HG03439 (cell line): ENCODE results near the gene NNT.
"Not testable (repeated sequence)": the region's sequence is repeated elsewhere in the genome, so short reads cannot be mapped to it uniquely, and the experiment has no call there.

ENCODE experiments used
- ATAC-seq: cut with Tn5 transposase; IDR thresholded peaks from one replicate; pipeline ENCODE4 v1.9.1; 2021; ENCODE audit warnings: mild to moderate bottlenecking, moderate library complexity; ENCODE audit not compliant: unreplicated experiment

NNT gene

GRCh38 chr5:43661102-43661501, 58.1 kb downstream of the NNT start:
- ATAC-seq: no peak

GRCh38 chr5:43663916-43664315, 60.9 kb downstream of the NNT start:
- no peak for ATAC-seq

GRCh38 chr5:43664501-43665040, 61.6 kb downstream of the NNT start:
- ATAC-seq: no peak

GRCh38 chr5:43665749-43666148, 62.8 kb downstream of the NNT start:
- not testable (repeated sequence) for ATAC-seq

- ATAC-seq: not testable (repeated sequence)
These were observed 63.7 kb downstream of the NNT start for GRCh38 chr5:43666728-43667127.

- ATAC-seq: not testable (repeated sequence)
These were observed 64.4 kb downstream of the NNT start for GRCh38 chr5:43667379-43667778.

- ATAC-seq: no peak
These were observed 71.6 kb downstream of the NNT start for GRCh38 chr5:43674536-43674935.

GRCh38 chr5:43675357-43675756, 72.4 kb downstream of the NNT start:
- no peak for ATAC-seq

GRCh38 chr5:43676083-43676840, 73.3 kb downstream of the NNT start:
- ATAC-seq: no peak

GRCh38 chr5:43677253-43677652, 74.3 kb downstream of the NNT start:
- no peak for ATAC-seq

- no peak for ATAC-seq
These were observed 76.2 kb downstream of the NNT start for GRCh38 chr5:43679214-43679613.

- ATAC-seq: no peak
These were observed 77.3 kb downstream of the NNT start for GRCh38 chr5:43680286-43680685.

GRCh38 chr5:43683884-43684471, 81.0 kb downstream of the NNT start:
- no peak for ATAC-seq

- no peak for ATAC-seq
These were observed 82.4 kb downstream of the NNT start for GRCh38 chr5:43685252-43685950.

- ATAC-seq: no peak
These were observed 84.3 kb downstream of the NNT start for GRCh38 chr5:43687275-43687674.

GRCh38 chr5:43691275-43691674, 88.3 kb downstream of the NNT start:
- no peak for ATAC-seq

GRCh38 chr5:43691893-43692292, 88.9 kb downstream of the NNT start:
- ATAC-seq: no peak

- ATAC-seq: no peak
These were observed 90.4 kb downstream of the NNT start for GRCh38 chr5:43693411-43693810.

GRCh38 chr5:43694027-43694426, 91.0 kb downstream of the NNT start:
- no peak for ATAC-seq

- not testable (repeated sequence) for ATAC-seq
These were observed 93.5 kb downstream of the NNT start for GRCh38 chr5:43696444-43696843.

GRCh38 chr5:43699910-43700309, 96.9 kb downstream of the NNT start:
- ATAC-seq: no peak

- ATAC-seq: no peak
These were observed 97.6 kb downstream of the NNT start for GRCh38 chr5:43700601-43701000.
